ENCODE data around the gene TSR3.

GRCh38 chr16:1366060-1366711 lies 14.5 kb upstream of the TSR3 start:
- TF ChIP-seq, protein P1, sequence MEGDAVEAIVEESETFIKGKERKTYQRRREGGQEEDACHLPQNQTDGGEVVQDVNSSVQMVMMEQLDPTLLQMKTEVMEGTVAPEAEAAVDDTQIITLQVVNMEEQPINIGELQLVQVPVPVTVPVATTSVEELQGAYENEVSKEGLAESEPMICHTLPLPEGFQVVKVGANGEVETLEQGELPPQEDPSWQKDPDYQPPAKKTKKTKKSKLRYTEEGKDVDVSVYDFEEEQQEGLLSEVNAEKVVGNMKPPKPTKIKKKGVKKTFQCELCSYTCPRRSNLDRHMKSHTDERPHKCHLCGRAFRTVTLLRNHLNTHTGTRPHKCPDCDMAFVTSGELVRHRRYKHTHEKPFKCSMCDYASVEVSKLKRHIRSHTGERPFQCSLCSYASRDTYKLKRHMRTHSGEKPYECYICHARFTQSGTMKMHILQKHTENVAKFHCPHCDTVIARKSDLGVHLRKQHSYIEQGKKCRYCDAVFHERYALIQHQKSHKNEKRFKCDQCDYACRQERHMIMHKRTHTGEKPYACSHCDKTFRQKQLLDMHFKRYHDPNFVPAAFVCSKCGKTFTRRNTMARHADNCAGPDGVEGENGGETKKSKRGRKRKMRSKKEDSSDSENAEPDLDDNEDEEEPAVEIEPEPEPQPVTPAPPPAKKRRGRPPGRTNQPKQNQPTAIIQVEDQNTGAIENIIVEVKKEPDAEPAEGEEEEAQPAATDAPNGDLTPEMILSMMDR (IDR thresholded peaks at IDR 0.05; ENCODE audit: low read depth, low read length, poor library complexity, severe bottlenecking) = no peak
- no peak for TF ChIP-seq EZH2phosphoT487 (IDR thresholded peaks at IDR 0.05; ENCODE audit: borderline replicate concordance, low read length)
